HCT116 (cell line): ENCODE results near the gene PCDHGA11. TPM values are rescaled to one million over a fixed set of nuclear protein-coding genes. Genes with fewer than 3 reads are reported as not detected.

Source experiments
- ATAC-seq: fragments of 200-7000 bp; cut with Tn5 transposase; 2 replicates; pipeline ENCODE4 v1.9.1; 2020; ENCODE audit warnings: mild to moderate bottlenecking, moderate library complexity
- BruUV-seq: library from RNA; stranded (reverse); fragments of 400-500 nt; replicated peaks from 2 replicates; lab custom pipeline; 2021; lab: Mats Ljungman, UMichigan
- CTCF ChIA-PET: fragments of 300-600 bp; sonication (Branson Sonifier 250); formaldehyde crosslinking; loops from one replicate; lab custom pipeline; 2021; ENCODE audit warnings: antibody characterized with exemption; lab: Charles Lee
- POLR2A ChIA-PET: fragments of 300-600, 350-600 bp; sonication (Branson Sonifier 250); formaldehyde crosslinking; loops from one replicate; lab custom pipeline; 2021; ENCODE audit warnings: antibody characterized with exemption; lab: Charles Lee
- RAD21 ChIA-PET, 2 experiments: fragments of 300-600 bp; sonication (Branson Sonifier 250); formaldehyde crosslinking; loops; one replicate each; lab custom pipeline; 2023; ENCODE audit warnings: low total read pairs in 2 of 2; ENCODE audit not compliant: uncharacterized antibody in 2 of 2, unreplicated experiment in 2 of 2, low non-redundant PET in 1 of 2; lab: Charles Lee
- DNase-seq: peaks from one replicate; pipeline ENCODE4 v3.0.0-alpha.2; 2010; ENCODE audit warnings: low read depth, low spot score
- H2AFZ ChIP-seq: fragments of 200-600 bp; shearing (Covaris generic), sonication (generic); 2 replicates; pipeline ENCODE4 v1.6.1; 2017; ENCODE audit warnings: low read depth, mixed run types, mixed read lengths, antibody characterized with exemption, low read length; ENCODE audit not compliant: poor library complexity, severe bottlenecking
- H3K27ac ChIP-seq: 2 replicates; pipeline ENCODE4 v1.5.1; 2012; ENCODE audit warnings: low read depth, low read length
- H3K27me3 ChIP-seq: fragments of 200-600 bp; sonication (generic); 2 replicates; pipeline ENCODE4 v1.6.1; 2016; ENCODE audit warnings: mixed run types, low read length, mixed read lengths; ENCODE audit not compliant: insufficient read depth
- H3K36me3 ChIP-seq, 2 experiments: fragments of 200-500 bp in 1 of 2; fragments of 200-600 bp in 1 of 2; sonication (Bioruptor generic) in 1 of 2; sonication (generic) in 1 of 2; 2 replicates each; pipeline versions ENCODE4 v1.5.1 to v1.6.1; 2014 to 2016; ENCODE audit warnings: low read length in 2 of 2, inconsistent platforms in 1 of 2, mixed read lengths in 1 of 2, mixed run types in 1 of 2; ENCODE audit not compliant: insufficient read depth in 2 of 2, control insufficient read depth in 1 of 2
- H3K4me1 ChIP-seq, 2 experiments: fragments of 200-600 bp in 1 of 2; sonication (generic) in 1 of 2; 2 replicates each; pipeline versions ENCODE4 v1.5.1 to v1.6.1; 2012 to 2017; ENCODE audit warnings: low read length in 2 of 2, inconsistent platforms in 1 of 2, mild to moderate bottlenecking in 1 of 2, mixed read lengths in 1 of 2, mixed run types in 1 of 2, moderate library complexity in 1 of 2; ENCODE audit not compliant: insufficient read depth in 2 of 2, control insufficient read depth in 1 of 2
- H3K4me2 ChIP-seq: fragments of 200-600 bp; sonication (generic); 2 replicates; pipeline ENCODE4 v1.6.1; 2017; ENCODE audit warnings: mixed run types, low read length, mixed read lengths
- H3K4me3 ChIP-seq, 2 experiments: fragments of 200-600 bp in 1 of 2; sonication (generic) in 1 of 2; replicated peaks in 1 of 2; 2 replicates each; pipeline ENCODE4 v1.5.1; 2011 to 2016; ENCODE audit warnings: low read length in 2 of 2, control low read depth in 1 of 2, low read depth in 1 of 2, mild to moderate bottlenecking in 1 of 2, mixed read lengths in 1 of 2, mixed run types in 1 of 2
- H3K79me2 ChIP-seq: fragments of 200-600 bp; sonication (generic); 2 replicates; pipeline ENCODE4 v1.6.1; 2017; ENCODE audit warnings: mild to moderate bottlenecking, mixed run types, low read length, moderate library complexity, mixed read lengths; ENCODE audit not compliant: insufficient read depth
- H3K9ac ChIP-seq: fragments of 200-600 bp; sonication (generic); 2 replicates; pipeline ENCODE4 v1.6.1; 2016; ENCODE audit warnings: low read length, mixed read lengths
- H3K9me2 ChIP-seq: fragments of 200-600 bp; sonication (generic), shearing (Covaris generic); 2 replicates; pipeline ENCODE4 v1.6.1; 2017; ENCODE audit warnings: mixed run types, mild to moderate bottlenecking, moderate library complexity; ENCODE audit not compliant: insufficient read depth
- H3K9me3 ChIP-seq, 2 experiments: fragments of 200-500 bp in 1 of 2; fragments of 200-600 bp in 1 of 2; sonication (Bioruptor generic) in 1 of 2; sonication (generic) in 1 of 2; 2 replicates each; pipeline ENCODE4 v1.6.1; 2014 to 2017; ENCODE audit warnings: low read length in 2 of 2, mixed read lengths in 2 of 2, inconsistent platforms in 1 of 2, low read depth in 1 of 2, mild to moderate bottlenecking in 1 of 2, mixed run types in 1 of 2, moderate library complexity in 1 of 2; ENCODE audit not compliant: control insufficient read depth in 1 of 2, insufficient read depth in 1 of 2
- H4K20me1 ChIP-seq: fragments of 200-600 bp; sonication (generic), shearing (Covaris generic); 2 replicates; pipeline ENCODE4 v1.6.1; 2017; ENCODE audit warnings: mixed run types, mild to moderate bottlenecking, moderate library complexity; ENCODE audit not compliant: insufficient read depth
- ATF3 ChIP-seq: IDR thresholded peaks from 2 replicates; pipeline ENCODE4 v1.6.1; 2012
- CTCF ChIP-seq, 3 experiments: fragments of 200-600 bp in 1 of 3; sonication (generic) in 1 of 3; IDR thresholded peaks in 2 of 3; conservative IDR thresholded peaks in 1 of 3; 2 replicates each; pipeline ENCODE4 v1.5.1; 2012 to 2017; ENCODE audit warnings: low read depth in 2 of 3, low read length in 2 of 3, antibody characterized with exemption in 1 of 3, borderline replicate concordance in 1 of 3, control low read depth in 1 of 3, mild to moderate bottlenecking in 1 of 3, mixed read lengths in 1 of 3, mixed run types in 1 of 3, moderate library complexity in 1 of 3; ENCODE audit not compliant: insufficient read depth in 1 of 3
- RAD21 ChIP-seq: IDR thresholded peaks from 2 replicates; pipeline ENCODE4 v1.6.1; 2012; ENCODE audit warnings: low read depth, mild to moderate bottlenecking
- REST ChIP-seq: IDR thresholded peaks from 2 replicates; pipeline ENCODE4 v1.6.1; 2012; ENCODE audit warnings: low read depth
- ZFX ChIP-seq: fragments of 450-650 bp; IDR thresholded peaks from 2 replicates; pipeline ENCODE4 v1.6.1; 2017
- ZNF274 ChIP-seq: fragments of 200-500 bp; sonication (Bioruptor generic); IDR thresholded peaks from 2 replicates; pipeline ENCODE4 v1.6.1; 2014; ENCODE audit warnings: mild to moderate bottlenecking, low read depth, low read length, inconsistent platforms
- intact Hi-C: fragments of 100-400 bp; cut with micrococcal nuclease; formaldehyde crosslinking; loops from 2 replicates; pipeline ENCODE4 v1.10.0; 2022
- total RNA-seq: library from RNA; stranded (reverse); gene quantifications from one replicate; pipeline ENCODE4 v1.2.1, GENCODE V29; 2021; ENCODE audit not compliant: unreplicated experiment

PCDHGA11 gene
- total RNA-seq, 1 experiment from 2014 or later = 0.39 TPM

GRCh38 chr5:141437221-141437620, 16.4 kb downstream of the PCDHGA11 start (continued):
- TF ChIP-seq CTCF (IDR thresholded peaks at IDR 0.05 in 2 of 3, conservative IDR thresholded peaks at IDR 0.05 in 1 of 3; ENCODE audit: borderline replicate concordance in 1 of 3, insufficient read depth in 1 of 3, low read depth in 2 of 3, low read length in 2 of 3) (no peak), REST (no peak), RAD21 (no peak), ZNF274 (no peak), ATF3 (no peak)
- TF ChIP-seq, all 23 proteins: peak for 0

- Histone ChIP-seq H4K20me1 (no peaks in the 10 kb centered on the region), H3K27me3 (no peaks in the 10 kb centered on the region), H3K9me2 (no peaks in the 10 kb centered on the region), H3K27ac (no peak overlapping the region), H3K4me3 (no peak overlapping the region), H3K36me3 (no peaks in the 10 kb centered on the region), H3K4me1 (no peaks in the 10 kb centered on the region), H3K79me2 (no peaks in the 10 kb centered on the region), H3K9ac (no peak overlapping the region), H2AFZ (no peak overlapping the region), H3K9me3 (no peaks in the 10 kb centered on the region), H3K4me2 (no peak overlapping the region)
- RAD21 ChIA-PET = no interaction called here
- DNase-seq = no peak
- intact Hi-C loops = no loop called here
- no peak for ATAC-seq
- BruUV-seq = no TSS peak
- POLR2A ChIA-PET = no interaction called here
- CTCF ChIA-PET = interaction anchor here (1.2 kb wide), 1 partner anchor 9 kb away, joined by 3 read pairs; the partner anchor contains the start of gene PCDHGA12
- TF ChIP-seq ZFX (no peak), CTCF (IDR thresholded peaks at IDR 0.05 in 2 of 3, conservative IDR thresholded peaks at IDR 0.05 in 1 of 3; ENCODE audit: borderline replicate concordance in 1 of 3, insufficient read depth in 1 of 3, low read depth in 2 of 3, low read length in 2 of 3) (no peak)
Observed at GRCh38 chr5:141439411-141440141, 18.7 kb downstream of the PCDHGA11 start.
